Measurements from ENCODE around the gene CELSR1.

Gene CELSR1

DNA sequence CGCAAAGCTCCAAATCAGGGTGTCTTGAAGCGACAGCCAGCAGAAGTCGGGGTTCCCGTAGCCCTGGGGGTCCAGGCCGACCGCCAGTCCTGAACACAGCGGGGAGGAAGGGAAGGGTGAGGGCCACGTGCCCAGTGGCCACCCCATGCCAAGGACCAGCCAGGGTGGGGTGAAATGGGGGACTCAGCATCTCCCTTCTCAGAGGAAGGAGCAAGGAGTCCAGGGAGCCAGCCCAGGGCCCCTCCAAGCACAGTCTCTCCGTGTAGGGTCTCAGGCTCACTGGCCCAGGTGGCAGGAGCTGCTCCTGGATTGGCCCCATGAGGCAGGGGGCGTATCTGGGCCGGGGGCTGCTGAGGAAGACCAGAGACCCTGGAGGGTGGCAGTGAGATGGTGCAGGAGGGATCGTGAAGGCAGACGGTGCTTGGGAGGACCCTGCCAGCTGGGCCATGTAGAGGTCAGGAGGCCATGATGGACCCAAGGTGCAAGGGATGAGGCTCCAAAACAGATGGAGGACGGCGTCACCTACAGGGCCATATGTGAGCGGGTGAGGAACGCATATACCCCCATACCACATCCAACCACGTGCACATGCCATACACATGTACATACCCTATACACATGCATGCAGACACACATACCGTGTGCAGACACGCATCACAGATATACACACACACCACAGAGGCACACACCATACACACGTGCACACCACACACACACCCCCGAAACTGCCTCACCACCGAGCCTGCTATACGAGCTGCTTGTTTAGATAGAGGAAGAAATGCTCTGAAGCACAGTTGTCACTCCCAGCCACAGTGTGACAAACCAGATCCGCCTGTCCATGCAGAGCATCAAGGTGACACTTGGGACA lies 167.5 kb downstream of the CELSR1 start:
- DNase-seq (ENCODE audit: low read depth), result no peak
- in situ Hi-C loops (cut with HindIII; ENCODE audit: low sequenced_read_pairs), result no loop called here
- TF ChIP-seq, protein P1, sequence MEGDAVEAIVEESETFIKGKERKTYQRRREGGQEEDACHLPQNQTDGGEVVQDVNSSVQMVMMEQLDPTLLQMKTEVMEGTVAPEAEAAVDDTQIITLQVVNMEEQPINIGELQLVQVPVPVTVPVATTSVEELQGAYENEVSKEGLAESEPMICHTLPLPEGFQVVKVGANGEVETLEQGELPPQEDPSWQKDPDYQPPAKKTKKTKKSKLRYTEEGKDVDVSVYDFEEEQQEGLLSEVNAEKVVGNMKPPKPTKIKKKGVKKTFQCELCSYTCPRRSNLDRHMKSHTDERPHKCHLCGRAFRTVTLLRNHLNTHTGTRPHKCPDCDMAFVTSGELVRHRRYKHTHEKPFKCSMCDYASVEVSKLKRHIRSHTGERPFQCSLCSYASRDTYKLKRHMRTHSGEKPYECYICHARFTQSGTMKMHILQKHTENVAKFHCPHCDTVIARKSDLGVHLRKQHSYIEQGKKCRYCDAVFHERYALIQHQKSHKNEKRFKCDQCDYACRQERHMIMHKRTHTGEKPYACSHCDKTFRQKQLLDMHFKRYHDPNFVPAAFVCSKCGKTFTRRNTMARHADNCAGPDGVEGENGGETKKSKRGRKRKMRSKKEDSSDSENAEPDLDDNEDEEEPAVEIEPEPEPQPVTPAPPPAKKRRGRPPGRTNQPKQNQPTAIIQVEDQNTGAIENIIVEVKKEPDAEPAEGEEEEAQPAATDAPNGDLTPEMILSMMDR (IDR thresholded peaks at IDR 0.05; ENCODE audit: low read depth, low read length, missing control alignments), result no peak
- H3K4me3 ChIP-seq (ENCODE audit: low read depth, low read length), result no peak overlapping the region

GRCh38 chr22:46368871-46369715 lies 168.3 kb downstream of the CELSR1 start:
- TF ChIP-seq, protein P1 (IDR thresholded peaks at IDR 0.05; ENCODE audit: low read depth, low read length, missing control alignments), result no peak
- no peak for DNase-seq (ENCODE audit: low read depth)
- in situ Hi-C loops (cut with HindIII; ENCODE audit: low sequenced_read_pairs), result no loop called here
- no peak overlapping the region for H3K4me3 ChIP-seq (ENCODE audit: low read depth, low read length)

GRCh38 chr22:46368422-46368821 lies 169.0 kb downstream of the CELSR1 start:
- in situ Hi-C loops (cut with HindIII; ENCODE audit: low sequenced_read_pairs), result no loop called here

GRCh38 chr22:46367707-46368191 lies 169.7 kb downstream of the CELSR1 start:
- TF ChIP-seq, protein P1 (IDR thresholded peaks at IDR 0.05; ENCODE audit: low read depth, low read length, missing control alignments), result peak; percentile 80

More at GRCh38 chr22:46368422-46368821, 169.0 kb downstream of the CELSR1 start:
- TF ChIP-seq, protein P1 (IDR thresholded peaks at IDR 0.05; ENCODE audit: low read depth, low read length, missing control alignments), result no peak
- no peak overlapping the region for H3K4me3 ChIP-seq (ENCODE audit: low read depth, low read length)
- no peak for DNase-seq (ENCODE audit: low read depth)

GRCh38 chr22:46366801-46367706 lies 170.4 kb downstream of the CELSR1 start:
- no peak overlapping the region for H3K4me3 ChIP-seq (ENCODE audit: low read depth, low read length)
- DNase-seq (ENCODE audit: low read depth), result no peak
- TF ChIP-seq, protein P1 (IDR thresholded peaks at IDR 0.05; ENCODE audit: low read depth, low read length, missing control alignments), result no peak
- in situ Hi-C loops (cut with HindIII; ENCODE audit: low sequenced_read_pairs), result no loop called here

More at GRCh38 chr22:46367707-46368191, 169.7 kb downstream of the CELSR1 start:
- in situ Hi-C loops (cut with HindIII; ENCODE audit: low sequenced_read_pairs), result no loop called here
- DNase-seq (ENCODE audit: low read depth), result no peak
- no peak overlapping the region for H3K4me3 ChIP-seq (ENCODE audit: low read depth, low read length)
